Astrocyte of the spinal cord (primary cell): ENCODE measurements around the gene LTB.
A peak's percentile ranks its signal among the peaks of the same experiment; 100 is the strongest.

Experiments used
- DNase-seq: peaks from one replicate; pipeline ENCODE4 v3.0.0; 2011; ENCODE audit warnings: low read depth, low spot score
- H3K4me3 ChIP-seq: 2 replicates; pipeline ENCODE4 v1.5.1; 2011; ENCODE audit warnings: low read depth, mild to moderate bottlenecking, low read length, moderate library complexity
- in situ Hi-C: cut with HindIII; loops from 2 replicates; pipeline ENCODE4 v1.10.0; 2017; ENCODE audit warnings: low sequenced_read_pairs
- TF ChIP-seq, protein P1 (sequence below): IDR thresholded peaks from 2 replicates; pipeline ENCODE4 v1.5.1; 2012; ENCODE audit warnings: low read depth, mild to moderate bottlenecking, low read length, inconsistent platforms

LTB gene

DNA sequence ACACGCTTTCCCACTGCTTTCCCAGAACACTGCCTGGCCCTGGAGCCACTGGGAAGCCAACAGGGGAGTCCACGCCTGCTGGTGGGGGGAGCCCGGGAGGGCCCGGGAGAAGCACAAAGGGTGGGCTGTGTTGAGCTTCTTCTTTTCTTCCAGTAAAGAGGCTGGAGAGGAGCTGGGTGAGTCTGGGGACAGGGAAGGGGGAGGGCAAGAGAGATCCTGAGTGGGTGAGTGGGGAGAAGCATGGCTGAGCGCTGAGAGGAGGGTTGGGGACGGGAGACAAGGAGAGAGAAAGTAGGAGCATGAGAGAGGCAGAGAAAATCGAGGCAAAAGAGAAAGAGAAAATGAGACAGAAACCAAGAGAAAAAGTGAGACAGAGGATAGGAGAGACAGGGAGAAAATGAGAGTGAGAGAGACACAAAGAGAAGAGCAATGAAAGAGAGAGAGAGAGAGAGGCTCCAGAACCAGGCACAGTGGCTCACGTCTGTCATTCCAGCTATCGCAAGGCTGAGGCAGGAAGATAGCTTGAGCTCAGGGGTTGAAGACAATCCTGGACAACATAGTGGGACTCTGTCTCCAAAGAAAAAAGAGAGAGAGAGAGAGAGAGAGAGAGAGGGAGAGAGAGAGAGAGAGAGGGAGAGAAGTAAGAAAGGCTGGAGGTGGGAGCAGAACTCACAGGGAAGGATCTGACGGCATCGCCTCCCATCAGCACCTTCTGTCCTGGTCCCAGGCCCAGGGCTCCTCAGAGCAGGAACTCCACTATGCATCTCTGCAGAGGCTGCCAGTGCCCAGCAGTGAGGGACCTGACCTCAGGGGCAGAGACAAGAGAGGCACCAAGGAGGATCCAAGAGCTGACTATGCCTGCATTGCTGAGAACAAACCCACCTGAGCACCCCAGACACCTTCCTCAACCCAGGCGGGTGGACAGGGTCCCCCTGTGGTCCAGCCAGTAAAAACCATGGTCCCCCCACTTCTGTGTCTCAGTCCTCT lies 5.9 kb upstream of the LTB start:
- in situ Hi-C loops: no loop called here
- TF ChIP-seq, protein P1, sequence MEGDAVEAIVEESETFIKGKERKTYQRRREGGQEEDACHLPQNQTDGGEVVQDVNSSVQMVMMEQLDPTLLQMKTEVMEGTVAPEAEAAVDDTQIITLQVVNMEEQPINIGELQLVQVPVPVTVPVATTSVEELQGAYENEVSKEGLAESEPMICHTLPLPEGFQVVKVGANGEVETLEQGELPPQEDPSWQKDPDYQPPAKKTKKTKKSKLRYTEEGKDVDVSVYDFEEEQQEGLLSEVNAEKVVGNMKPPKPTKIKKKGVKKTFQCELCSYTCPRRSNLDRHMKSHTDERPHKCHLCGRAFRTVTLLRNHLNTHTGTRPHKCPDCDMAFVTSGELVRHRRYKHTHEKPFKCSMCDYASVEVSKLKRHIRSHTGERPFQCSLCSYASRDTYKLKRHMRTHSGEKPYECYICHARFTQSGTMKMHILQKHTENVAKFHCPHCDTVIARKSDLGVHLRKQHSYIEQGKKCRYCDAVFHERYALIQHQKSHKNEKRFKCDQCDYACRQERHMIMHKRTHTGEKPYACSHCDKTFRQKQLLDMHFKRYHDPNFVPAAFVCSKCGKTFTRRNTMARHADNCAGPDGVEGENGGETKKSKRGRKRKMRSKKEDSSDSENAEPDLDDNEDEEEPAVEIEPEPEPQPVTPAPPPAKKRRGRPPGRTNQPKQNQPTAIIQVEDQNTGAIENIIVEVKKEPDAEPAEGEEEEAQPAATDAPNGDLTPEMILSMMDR: no peak
- H3K4me3 ChIP-seq: no peak overlapping the region
- no peak for DNase-seq

DNA sequence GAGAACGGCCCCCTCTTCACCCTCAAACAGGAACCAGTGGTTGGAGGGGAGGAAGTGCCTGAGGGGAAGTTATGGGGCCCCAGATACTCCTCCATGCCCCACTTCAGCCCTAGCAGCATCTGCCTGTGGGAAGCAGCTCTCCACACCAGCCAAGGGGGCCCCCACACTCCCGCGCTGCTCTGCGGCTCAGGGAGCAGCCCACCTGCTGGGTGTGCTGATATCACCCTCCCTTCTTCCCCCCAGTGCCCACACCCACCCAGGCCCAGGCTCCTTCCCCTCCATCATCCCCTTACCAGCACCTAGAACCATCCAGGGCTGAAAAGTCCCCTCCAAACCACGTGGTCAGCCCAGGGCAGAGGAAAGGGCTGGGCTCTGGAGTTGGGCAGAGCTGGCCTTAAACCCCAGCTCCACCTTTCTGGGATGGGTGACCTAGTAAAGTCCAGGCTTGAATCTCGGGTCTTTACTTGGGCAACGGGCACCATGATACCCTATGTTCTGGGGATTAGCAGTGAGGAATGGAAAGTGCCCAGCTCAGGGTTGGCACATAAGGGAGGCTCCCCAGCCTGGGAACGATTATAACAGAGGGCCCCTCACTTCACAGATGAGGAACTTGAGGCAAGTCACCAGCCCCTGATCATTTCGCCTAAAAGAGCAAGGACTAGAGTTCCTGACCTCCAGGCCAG lies 4.5 kb upstream of the LTB start:
- DNase-seq: no peak
- TF ChIP-seq, protein P1: no peak
- in situ Hi-C loops: no loop called here
- no peak overlapping the region for H3K4me3 ChIP-seq

DNA sequence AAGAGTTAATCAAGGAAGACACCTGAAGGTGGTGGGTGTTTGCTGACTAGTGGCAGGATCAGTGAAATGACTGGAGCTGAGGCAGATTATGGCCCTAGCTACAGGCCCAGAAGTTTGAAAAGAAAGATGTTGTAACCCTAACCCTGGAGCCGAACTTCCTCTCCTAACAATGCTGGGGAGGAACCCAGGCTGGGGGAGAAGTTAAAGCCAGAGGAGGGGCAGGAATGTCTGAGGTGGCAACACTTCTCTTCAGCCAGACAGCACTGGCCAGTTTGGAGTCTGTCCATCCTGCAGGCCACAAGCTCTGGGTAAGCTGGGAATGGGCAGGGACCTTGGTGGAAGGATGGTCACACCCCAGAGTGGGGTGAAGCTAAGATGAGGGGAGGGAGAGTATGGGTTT lies 3.8 kb upstream of the LTB start, which contains the start of gene LST1:
TSS of gene LST1 (plus strand) at position 270 of the 400 bp plus-strand sequence. CDS start 1,023 bp downstream, outside the sequence.
- TF ChIP-seq, protein P1: no peak
- no peak for DNase-seq
- in situ Hi-C loops: no loop called here
- H3K4me3 ChIP-seq: no peak within 1 kb of the TSS

DNA sequence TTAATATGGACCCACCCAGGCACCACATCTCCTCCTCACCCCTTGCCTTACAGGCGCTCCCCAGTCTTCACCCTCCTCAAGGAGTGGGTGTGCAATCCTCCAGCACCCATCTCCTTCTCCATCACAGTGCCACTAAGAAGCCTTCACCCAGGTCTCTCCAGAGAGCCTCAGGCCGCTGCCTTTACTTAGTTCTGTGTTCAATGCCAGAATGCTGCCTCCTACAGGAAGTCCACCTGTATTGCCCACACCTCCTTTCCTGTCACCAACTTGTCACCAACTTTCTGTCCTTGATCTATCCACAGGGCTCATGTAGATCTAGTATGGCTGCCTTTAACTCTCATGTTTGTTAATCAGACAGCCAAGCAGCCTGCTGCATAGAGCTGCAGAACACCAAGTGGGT lies 3.3 kb upstream of the LTB start:
- no peak overlapping the region for H3K4me3 ChIP-seq
- no peak for DNase-seq
- TF ChIP-seq, protein P1: peak; percentile 42
- in situ Hi-C loops: no loop called here

DNA sequence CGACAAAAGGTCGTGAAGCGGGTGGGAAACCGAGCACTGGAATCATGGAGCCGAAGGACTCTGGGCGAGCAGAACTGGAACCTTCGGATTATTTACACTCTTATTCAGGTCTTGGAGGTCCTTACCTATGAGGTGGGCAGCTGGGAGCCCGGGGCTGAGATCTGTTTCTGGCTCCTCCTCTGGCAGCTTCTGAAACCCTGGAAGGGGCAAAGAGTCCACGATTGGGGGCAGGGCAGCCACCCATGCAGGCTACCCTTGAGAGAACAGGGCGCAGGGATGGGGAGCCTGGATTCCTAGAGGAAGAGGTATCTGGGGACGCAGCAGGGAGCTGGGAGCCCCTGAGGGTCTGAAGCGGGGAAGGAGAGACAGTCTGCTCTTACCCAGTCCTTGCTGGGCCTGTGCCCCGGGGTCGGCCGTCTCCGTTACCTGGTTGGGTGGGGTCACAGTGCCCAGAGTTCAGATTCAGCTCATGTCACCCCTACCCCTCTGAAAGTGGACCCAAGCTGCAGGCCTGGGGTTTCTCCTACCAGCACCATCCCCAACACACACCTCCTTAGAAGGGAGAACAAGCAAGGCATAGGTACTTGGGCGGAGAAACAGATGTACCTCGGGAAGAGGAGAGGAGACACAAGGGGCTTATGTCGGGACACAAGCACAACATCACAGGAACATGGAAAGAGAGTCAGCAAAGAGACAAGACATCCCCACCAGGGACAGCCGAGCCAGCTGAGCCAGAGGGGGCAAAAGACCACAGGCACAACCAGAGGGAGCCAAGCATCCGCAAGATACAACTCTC lies 592 bp downstream of the LTB start:
- peak overlapping the region; percentile 84 for H3K4me3 ChIP-seq
- in situ Hi-C loops: no loop called here
- DNase-seq: no peak
- TF ChIP-seq, protein P1: no peak
